Karpas-422 (cell line): Measurements from ENCODE around the gene DICER1. TPM values are rescaled to one million over a fixed set of nuclear protein-coding genes. Genes with fewer than 3 reads are reported as not detected.
A peak's percentile ranks its signal among the peaks of the same experiment; 100 is the strongest.

Experiments used
- DNase-seq: peaks from one replicate; pipeline ENCODE4 v3.0.0-alpha.2; 2015
- H2AFZ ChIP-seq: fragments of 200-600 bp; sonication (generic); 2 replicates; pipeline ENCODE4 v1.6.1; 2014; ENCODE audit warnings: antibody characterized with exemption, low read length, mixed read lengths
- H3K27ac ChIP-seq: fragments of 200-600 bp; sonication (generic); 2 replicates; pipeline ENCODE4 v1.5.1; 2014; ENCODE audit warnings: mild to moderate bottlenecking, low read length, moderate library complexity
- H3K27me3 ChIP-seq: fragments of 200-600 bp; sonication (generic); 2 replicates; pipeline ENCODE4 v1.6.1; 2014; ENCODE audit warnings: low read length, mixed read lengths
- H3K36me3 ChIP-seq: fragments of 200-600 bp; sonication (generic); 2 replicates; pipeline ENCODE4 v1.6.1; 2014; ENCODE audit warnings: low read length, mixed read lengths; ENCODE audit not compliant: insufficient read depth
- H3K4me1 ChIP-seq: fragments of 200-600 bp; sonication (generic); 2 replicates; pipeline ENCODE4 v1.6.1; 2014; ENCODE audit warnings: mild to moderate bottlenecking, low read length, mixed read lengths
- H3K4me2 ChIP-seq: fragments of 200-600 bp; sonication (generic); 2 replicates; pipeline ENCODE4 v1.6.1; 2014; ENCODE audit warnings: low read length, low read depth, mild to moderate bottlenecking; ENCODE audit not compliant: poor library complexity, severe bottlenecking
- H3K4me3 ChIP-seq: fragments of 200-600 bp; sonication (generic); 2 replicates; pipeline ENCODE4 v1.5.1; 2014; ENCODE audit warnings: mild to moderate bottlenecking, antibody characterized with exemption, low read length, mixed read lengths
- H3K79me2 ChIP-seq: fragments of 200-600 bp; sonication (generic); 2 replicates; pipeline ENCODE4 v1.6.1; 2014; ENCODE audit warnings: mild to moderate bottlenecking, low read length, mixed read lengths
- H3K9ac ChIP-seq: fragments of 200-600 bp; sonication (generic); 2 replicates; pipeline ENCODE4 v1.6.0; 2014; ENCODE audit warnings: low read length
- H3K9me2 ChIP-seq: fragments of 200-600 bp; sonication (generic), shearing (Covaris generic); replicated peaks from 2 replicates; pipeline ENCODE4 v1.6.0; 2014; ENCODE audit warnings: mild to moderate bottlenecking, low read length, moderate library complexity; ENCODE audit not compliant: insufficient read depth
- H3K9me3 ChIP-seq: fragments of 300-700, 200-600 bp; sonication (generic); 2 replicates; pipeline ENCODE4 v1.6.1; 2014; ENCODE audit warnings: low read length, mixed read lengths
- H4K20me1 ChIP-seq: fragments of 200-600 bp; sonication (generic); 2 replicates; pipeline ENCODE4 v1.6.1; 2014; ENCODE audit warnings: mild to moderate bottlenecking, antibody characterized with exemption, low read length, low read depth; ENCODE audit not compliant: insufficient read depth
- total RNA-seq: library from RNA; depleted of rRNA; stranded (reverse); fragments of >200 nt; shearing (Covaris generic); gene quantifications from 2 replicates; pipeline ENCODE4 v1.2.3, GENCODE V29; 2014; ENCODE audit warnings: low replicate concordance

DICER1 gene
- total RNA-seq, 1 experiment from 2014 or later: 314 TPM

- no peaks in the 10 kb centered on the region for H4K20me1 ChIP-seq
- no peaks in the 10 kb centered on the region for H3K79me2 ChIP-seq
- H3K9me3 ChIP-seq: no peaks in the 10 kb centered on the region
- H3K9ac ChIP-seq: no peak overlapping the region
- peaks cover 23% of the 10 kb centered on the region for H3K4me1 ChIP-seq
- H2AFZ ChIP-seq: no peak overlapping the region
- no peak for DNase-seq
- H3K4me3 ChIP-seq: no peak overlapping the region
- no peak overlapping the region for H3K4me2 ChIP-seq
- H3K27ac ChIP-seq: no peak overlapping the region
- no peaks in the 10 kb centered on the region for H3K9me2 ChIP-seq
- no peaks in the 10 kb centered on the region for H3K27me3 ChIP-seq
- H3K36me3 ChIP-seq: peaks cover 25% of the 10 kb centered on the region
These were observed 40.2 kb upstream of the DICER1 start for GRCh38 chr14:95197551-95197950.

- Histone ChIP-seq H2AFZ (no peak overlapping the region), H3K9ac (no peak overlapping the region), H3K27ac (no peak overlapping the region), H3K36me3 (peaks cover 24% of the 10 kb centered on the region), H3K9me3 (no peaks in the 10 kb centered on the region), H3K4me1 (peaks cover 23% of the 10 kb centered on the region), H4K20me1 (no peaks in the 10 kb centered on the region), H3K79me2 (no peaks in the 10 kb centered on the region), H3K9me2 (no peaks in the 10 kb centered on the region), H3K27me3 (no peaks in the 10 kb centered on the region), H3K4me3 (no peak overlapping the region), H3K4me2 (no peak overlapping the region)
- DNase-seq: no peak
These were observed 39.7 kb upstream of the DICER1 start for GRCh38 chr14:95196826-95197545.

GRCh38 chr14:95196268-95196667 lies 38.9 kb upstream of the DICER1 start:
- H3K4me1 ChIP-seq: peaks cover 23% of the 10 kb centered on the region
- H3K79me2 ChIP-seq: no peaks in the 10 kb centered on the region
- no peaks in the 10 kb centered on the region for H3K27me3 ChIP-seq
- DNase-seq: peak; percentile 88
- no peak overlapping the region for H3K27ac ChIP-seq
- H3K9me3 ChIP-seq: no peaks in the 10 kb centered on the region
- no peak overlapping the region for H3K9ac ChIP-seq
- no peak overlapping the region for H3K4me2 ChIP-seq
- peaks cover 29% of the 10 kb centered on the region; the same call in 1 of the 2 replicates for H3K36me3 ChIP-seq
- H2AFZ ChIP-seq: no peak overlapping the region
- H3K9me2 ChIP-seq: no peaks in the 10 kb centered on the region
- H3K4me3 ChIP-seq: no peak overlapping the region
- H4K20me1 ChIP-seq: no peaks in the 10 kb centered on the region

GRCh38 chr14:95195031-95195430 lies 37.7 kb upstream of the DICER1 start:
- Histone ChIP-seq H3K27ac (no peak overlapping the region), H4K20me1 (no peaks in the 10 kb centered on the region), H3K4me2 (no peak overlapping the region), H3K9ac (no peak overlapping the region), H3K36me3 (peaks cover 39% of the 10 kb centered on the region), H3K4me3 (no peak overlapping the region), H2AFZ (no peak overlapping the region), H3K79me2 (no peaks in the 10 kb centered on the region), H3K9me2 (no peaks in the 10 kb centered on the region), H3K9me3 (no peaks in the 10 kb centered on the region), H3K4me1 (peaks cover 16% of the 10 kb centered on the region), H3K27me3 (no peaks in the 10 kb centered on the region)
- DNase-seq: no peak

- Histone ChIP-seq H3K27me3 (no peaks in the 10 kb centered on the region), H3K4me2 (no peak overlapping the region), H3K9me3 (no peaks in the 10 kb centered on the region)
These were observed 35.8 kb upstream of the DICER1 start for GRCh38 chr14:95193081-95193480.

GRCh38 chr14:95192311-95192710 lies 35.0 kb upstream of the DICER1 start:
- no peak overlapping the region for H3K4me3 ChIP-seq

More at GRCh38 chr14:95193081-95193480, 35.8 kb upstream of the DICER1 start:
- no peak for DNase-seq
- Histone ChIP-seq H3K4me3 (no peak overlapping the region), H3K4me1 (peaks cover 7% of the 10 kb centered on the region), H3K9ac (no peak overlapping the region), H3K9me2 (no peaks in the 10 kb centered on the region), H3K27ac (no peak overlapping the region), H2AFZ (no peak overlapping the region), H4K20me1 (no peaks in the 10 kb centered on the region), H3K79me2 (no peaks in the 10 kb centered on the region), H3K36me3 (peaks cover 38% of the 10 kb centered on the region)

GRCh38 chr14:95191445-95192199 lies 34.3 kb upstream of the DICER1 start:
- Histone ChIP-seq H3K36me3 (peaks cover 38% of the 10 kb centered on the region), H3K9ac (no peak overlapping the region), H3K9me2 (no peaks in the 10 kb centered on the region), H3K9me3 (no peaks in the 10 kb centered on the region), H2AFZ (no peak overlapping the region), H4K20me1 (no peaks in the 10 kb centered on the region), H3K27ac (no peak overlapping the region), H3K4me1 (peaks cover 3% of the 10 kb centered on the region), H3K79me2 (no peaks in the 10 kb centered on the region), H3K4me2 (no peak overlapping the region), H3K4me3 (no peak overlapping the region), H3K27me3 (no peaks in the 10 kb centered on the region)
- DNase-seq: no peak

More at GRCh38 chr14:95192311-95192710, 35.0 kb upstream of the DICER1 start:
- H3K4me2 ChIP-seq: no peak overlapping the region
- no peaks in the 10 kb centered on the region for H3K79me2 ChIP-seq
- no peak for DNase-seq
- H3K27me3 ChIP-seq: no peaks in the 10 kb centered on the region
- no peaks in the 10 kb centered on the region for H4K20me1 ChIP-seq
- H3K9ac ChIP-seq: no peak overlapping the region
- H3K9me3 ChIP-seq: no peaks in the 10 kb centered on the region
- H3K27ac ChIP-seq: no peak overlapping the region
- peaks cover 7% of the 10 kb centered on the region for H3K4me1 ChIP-seq
- no peaks in the 10 kb centered on the region for H3K9me2 ChIP-seq
- peaks cover 38% of the 10 kb centered on the region for H3K36me3 ChIP-seq
- no peak overlapping the region for H2AFZ ChIP-seq

- Histone ChIP-seq H3K36me3 (peaks cover 41% of the 10 kb centered on the region), H3K4me3 (no peak overlapping the region), H3K79me2 (no peaks in the 10 kb centered on the region), H3K27me3 (no peaks in the 10 kb centered on the region), H3K9me3 (no peaks in the 10 kb centered on the region), H3K4me1 (no peaks in the 10 kb centered on the region), H3K9me2 (no peaks in the 10 kb centered on the region), H2AFZ (no peak overlapping the region), H4K20me1 (no peaks in the 10 kb centered on the region), H3K9ac (no peak overlapping the region), H3K4me2 (no peak overlapping the region), H3K27ac (no peak overlapping the region)
- no peak for DNase-seq
These were observed 33.5 kb upstream of the DICER1 start for GRCh38 chr14:95190857-95191256.
